Omental fat pad (tissue), 4 donors: ENCODE measurements around the gene USP17L10. TPM values are rescaled to one million over a fixed set of nuclear protein-coding genes. Genes with fewer than 3 reads are reported as not detected.
"Not testable (repeated sequence)": the region's sequence is repeated elsewhere in the genome, so short reads cannot be mapped to it uniquely, and the experiment has no call there.

Experiments
- ATAC-seq: fragments of 150-250 bp; one replicate; pipeline ENCODE4 v1.9.1; 2016; ENCODE audit warnings: mild to moderate bottlenecking, moderate library complexity; ENCODE audit not compliant: low FRiP score
- DNase-seq: peaks from one replicate; pipeline ENCODE4 v3.0.0-alpha.2; 2019; ENCODE audit warnings: low spot score
- total RNA-seq, 4 donors: library from RNA; depleted of rRNA; stranded (reverse); fragments of >200 nt; gene quantifications; one replicate each; pipeline ENCODE4 v1.1.0, GENCODE V29; 2016

Gene USP17L10, protein sequence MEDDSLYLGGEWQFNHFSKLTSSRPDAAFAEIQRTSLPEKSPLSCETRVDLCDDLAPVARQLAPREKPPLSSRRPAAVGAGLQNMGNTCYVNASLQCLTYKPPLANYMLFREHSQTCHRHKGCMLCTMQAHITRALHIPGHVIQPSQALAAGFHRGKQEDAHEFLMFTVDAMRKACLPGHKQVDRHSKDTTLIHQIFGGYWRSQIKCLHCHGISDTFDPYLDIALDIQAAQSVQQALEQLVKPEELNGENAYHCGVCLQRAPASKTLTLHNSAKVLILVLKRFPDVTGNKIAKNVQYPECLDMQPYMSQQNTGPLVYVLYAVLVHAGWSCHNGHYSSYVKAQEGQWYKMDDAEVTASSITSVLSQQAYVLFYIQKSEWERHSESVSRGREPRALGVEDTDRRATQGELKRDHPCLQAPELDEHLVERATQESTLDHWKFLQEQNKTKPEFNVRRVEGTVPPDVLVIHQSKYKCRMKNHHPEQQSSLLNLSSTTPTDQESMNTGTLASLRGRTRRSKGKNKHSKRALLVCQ
- not detected for total RNA-seq

DNA sequence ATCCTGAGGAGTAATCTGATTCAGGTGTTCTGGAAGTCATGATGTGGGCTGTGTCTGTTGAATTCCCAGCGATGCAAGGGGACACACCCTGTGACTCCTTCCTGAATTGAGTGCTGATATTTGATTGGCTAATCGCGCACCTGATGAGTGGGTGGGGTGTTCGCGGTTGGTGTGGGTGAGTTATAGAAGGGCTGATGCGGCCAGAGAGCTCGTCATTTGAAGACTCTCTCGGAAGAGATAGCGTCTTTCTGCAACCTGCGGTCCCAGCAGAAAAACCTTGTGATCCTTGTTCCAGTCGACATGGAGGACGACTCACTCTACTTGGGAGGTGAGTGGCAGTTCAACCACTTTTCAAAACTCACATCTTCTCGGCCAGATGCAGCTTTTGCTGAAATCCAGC is at the start of gene USP17L10:
USP17L10 (plus strand) TSS at position 301 of the 400 bp plus-strand sequence; CDS start at position 301, 0 bp downstream.
- DNase-seq, ATAC-seq: not testable (repeated sequence)

DNA sequence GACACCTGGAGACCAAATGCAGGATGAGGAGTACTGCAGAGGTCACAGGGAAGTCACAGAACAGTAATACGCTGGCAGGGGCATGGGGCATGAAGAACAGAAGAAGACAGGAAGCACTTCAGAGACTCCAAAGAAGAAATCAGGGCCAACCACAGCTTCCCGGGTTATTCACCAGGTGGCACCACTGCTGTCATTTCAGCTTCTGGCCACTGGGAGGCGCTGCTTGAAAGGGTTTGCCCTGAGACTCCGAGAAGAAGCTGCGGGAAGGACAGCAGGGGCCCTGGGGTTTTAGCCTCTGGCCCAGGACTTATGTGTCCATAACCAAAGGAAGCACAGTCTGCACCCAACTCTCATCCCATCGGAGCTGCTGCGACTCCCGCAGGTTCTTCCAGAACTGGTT is 44.5 kb upstream of the USP17L10 start:
- not testable (repeated sequence) for DNase-seq, ATAC-seq

DNA sequence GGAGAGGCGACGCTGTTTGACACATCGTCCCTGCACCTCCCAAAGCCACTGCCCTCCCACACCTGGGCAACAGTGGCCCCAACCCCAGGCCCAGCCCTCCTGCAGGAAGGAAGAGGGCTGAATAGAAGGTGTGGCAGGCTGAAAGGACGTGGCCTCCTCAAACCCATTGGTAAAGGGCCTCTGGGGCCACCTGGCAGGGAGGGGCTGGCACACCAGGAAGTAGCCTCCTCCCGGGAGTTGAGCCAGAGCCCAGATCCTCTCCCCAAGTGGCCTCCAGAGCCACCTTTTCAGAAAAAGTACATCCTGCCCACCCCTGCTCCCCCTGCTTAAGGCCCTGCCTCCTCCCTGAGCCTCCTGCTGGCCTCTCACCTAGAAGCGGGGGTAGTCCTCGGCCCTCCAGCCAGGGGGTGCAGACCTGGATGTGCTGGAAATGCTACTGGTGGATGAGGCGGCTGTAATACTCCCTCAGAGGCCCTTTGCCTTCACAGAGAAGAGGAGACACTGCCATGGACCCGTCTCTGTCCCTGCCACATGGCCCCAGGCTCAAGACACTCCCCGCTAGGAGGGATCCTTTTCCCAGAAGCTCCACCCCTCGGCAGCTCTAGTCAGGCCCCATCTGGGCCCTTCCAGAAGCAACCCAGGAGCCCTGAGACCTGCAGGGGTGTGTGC is 40.5 kb upstream of the USP17L10 start, which contains the start of gene FAM90A26:
FAM90A26 (plus strand) TSS at position 619 of the 669 bp plus-strand sequence. CDS start 2,764 bp downstream, outside the sequence.
- not testable (repeated sequence) for DNase-seq, ATAC-seq

DNA sequence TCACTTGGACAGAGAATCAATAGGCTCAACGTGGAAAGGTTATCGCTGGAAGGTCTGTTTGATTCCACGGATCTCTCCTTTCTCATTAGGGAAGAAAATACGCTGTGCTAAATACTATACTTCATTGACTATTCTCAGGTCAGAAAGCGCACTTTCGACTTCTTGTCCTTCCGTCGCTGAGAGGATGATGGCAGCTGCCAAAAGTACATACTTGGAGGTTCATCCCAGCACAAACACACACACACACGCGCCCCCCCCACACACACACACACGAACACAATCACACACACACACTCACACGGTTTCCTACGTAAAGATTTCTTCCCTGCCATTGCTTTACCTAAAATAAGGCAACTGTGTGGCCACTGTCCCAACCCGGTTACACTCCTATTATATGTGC is 4.2 kb downstream of the USP17L10 start:
- not testable (repeated sequence) for ATAC-seq, DNase-seq

DNA sequence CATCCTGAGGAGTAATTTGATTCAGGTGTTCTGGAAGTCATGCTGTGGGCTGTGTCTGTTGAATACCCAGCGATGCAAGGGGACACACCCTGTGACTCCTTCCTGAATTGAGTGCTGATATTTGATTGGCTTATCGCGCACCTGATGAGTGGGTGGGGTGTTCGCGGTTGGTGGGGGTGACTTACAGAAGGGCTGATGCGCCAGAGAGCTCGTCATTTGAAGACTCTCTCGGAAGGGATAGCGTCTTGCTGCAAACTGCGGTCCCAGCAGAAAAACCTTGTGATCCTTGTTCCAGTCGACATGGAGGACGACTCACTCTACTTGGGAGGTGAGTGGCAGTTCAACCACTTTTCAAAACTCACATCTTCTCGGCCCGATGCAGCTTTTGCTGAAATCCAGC is 4.6 kb downstream of the USP17L10 start, which contains the start of gene USP17L11:
USP17L11 (plus strand) TSS at position 301 of the 400 bp plus-strand sequence; CDS start at position 301, 0 bp downstream.
- DNase-seq, ATAC-seq: not testable (repeated sequence)

DNA sequence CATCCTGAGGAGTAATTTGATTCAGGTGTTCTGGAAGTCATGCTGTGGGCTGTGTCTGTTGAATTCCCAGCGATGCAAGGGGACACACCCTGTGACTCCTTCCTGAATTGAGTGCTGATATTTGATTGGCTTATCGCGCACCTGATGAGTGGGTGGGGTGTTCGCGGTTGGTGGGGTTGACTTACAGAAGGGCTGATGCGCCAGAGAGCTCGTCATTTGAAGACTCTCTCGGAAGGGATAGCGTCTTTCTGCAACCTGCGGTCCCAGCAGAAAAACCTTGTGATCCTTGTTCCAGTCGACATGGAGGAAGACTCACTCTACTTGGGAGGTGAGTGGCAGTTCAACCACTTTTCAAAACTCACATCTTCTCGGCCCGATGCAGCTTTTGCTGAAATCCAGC is 9.4 kb downstream of the USP17L10 start, which contains the start of gene USP17L12:
USP17L12 (plus strand) TSS at position 301 of the 400 bp plus-strand sequence; CDS start at position 301, 0 bp downstream.
- not testable (repeated sequence) for ATAC-seq, DNase-seq

DNA sequence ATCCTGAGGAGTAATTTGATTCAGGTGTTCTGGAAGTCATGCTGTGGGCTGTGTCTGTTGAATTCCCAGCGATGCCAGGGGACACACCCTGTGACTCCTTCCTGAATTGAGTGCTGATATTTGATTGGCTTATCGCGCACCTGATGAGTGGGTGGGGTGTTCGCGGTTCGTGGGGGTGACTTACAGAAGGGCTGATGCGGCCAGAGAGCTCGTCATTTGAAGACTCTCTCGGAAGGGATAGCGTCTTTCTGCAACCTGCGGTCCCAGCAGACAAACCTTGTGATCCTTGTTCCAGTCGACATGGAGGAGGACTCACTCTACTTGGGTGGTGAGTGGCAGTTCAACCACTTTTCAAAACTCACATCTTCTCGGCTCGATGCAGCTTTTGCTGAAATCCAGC is 14.1 kb downstream of the USP17L10 start, which contains the start of gene USP17L13:
USP17L13 (plus strand) TSS at position 301 of the 400 bp plus-strand sequence; CDS start at position 301, 0 bp downstream.
- not testable (repeated sequence) for DNase-seq, ATAC-seq

DNA sequence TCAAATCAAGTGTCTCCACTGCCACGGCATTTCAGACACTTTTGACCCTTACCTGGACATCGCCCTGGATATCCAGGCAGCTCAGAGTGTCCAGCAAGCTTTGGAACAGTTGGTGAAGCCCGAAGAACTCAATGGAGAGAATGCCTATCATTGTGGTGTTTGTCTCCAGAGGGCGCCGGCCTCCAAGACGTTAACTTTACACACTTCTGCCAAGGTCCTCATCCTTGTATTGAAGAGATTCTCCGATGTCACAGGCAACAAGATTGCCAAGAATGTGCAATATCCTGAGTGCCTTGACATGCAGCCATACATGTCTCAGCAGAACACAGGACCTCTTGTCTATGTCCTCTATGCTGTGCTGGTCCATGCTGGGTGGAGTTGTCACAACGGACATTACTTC is 19.8 kb downstream of the USP17L10 start:
- DNase-seq, ATAC-seq: not testable (repeated sequence)

DNA sequence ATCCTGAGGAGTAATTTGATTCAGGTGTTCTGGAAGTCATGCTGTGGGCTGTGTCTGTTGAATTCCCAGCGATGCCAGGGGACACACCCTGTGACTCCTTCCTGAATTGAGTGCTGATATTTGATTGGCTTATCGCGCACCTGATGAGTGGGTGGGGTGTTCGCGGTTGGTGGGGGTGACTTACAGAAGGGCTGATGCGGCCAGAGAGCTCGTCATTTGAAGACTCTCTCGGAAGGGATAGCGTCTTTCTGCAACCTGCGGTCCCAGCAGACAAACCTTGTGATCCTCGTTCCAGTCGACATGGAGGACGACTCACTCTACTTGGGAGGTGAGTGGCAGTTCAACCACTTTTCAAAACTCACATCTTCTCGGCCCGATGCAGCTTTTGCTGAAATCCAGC is 23.6 kb downstream of the USP17L10 start, which contains the start of gene USP17L15:
USP17L15 (plus strand) TSS at position 301 of the 400 bp plus-strand sequence; CDS start at position 301, 0 bp downstream.
- not testable (repeated sequence) for ATAC-seq, DNase-seq

DNA sequence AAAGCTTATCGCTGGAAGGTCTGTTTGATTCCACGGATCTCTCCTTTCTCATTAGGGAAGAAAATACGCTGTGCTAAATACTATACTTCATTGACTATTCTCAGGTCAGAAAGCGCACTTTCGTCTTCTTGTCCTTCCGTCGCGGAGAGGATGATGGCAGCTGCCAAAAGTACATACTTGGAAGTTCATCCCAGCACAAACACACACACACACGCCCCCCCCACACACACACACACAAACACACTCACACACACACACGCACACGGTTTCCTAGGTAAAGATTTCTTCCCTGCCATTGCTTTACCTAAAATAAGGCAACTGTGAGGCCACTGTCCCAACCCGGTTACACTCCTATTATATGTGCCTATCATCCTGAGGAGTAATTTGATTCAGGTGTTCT is 28.0 kb downstream of the USP17L10 start:
- DNase-seq: peak; percentile 20
- not testable (repeated sequence) for ATAC-seq

DNA sequence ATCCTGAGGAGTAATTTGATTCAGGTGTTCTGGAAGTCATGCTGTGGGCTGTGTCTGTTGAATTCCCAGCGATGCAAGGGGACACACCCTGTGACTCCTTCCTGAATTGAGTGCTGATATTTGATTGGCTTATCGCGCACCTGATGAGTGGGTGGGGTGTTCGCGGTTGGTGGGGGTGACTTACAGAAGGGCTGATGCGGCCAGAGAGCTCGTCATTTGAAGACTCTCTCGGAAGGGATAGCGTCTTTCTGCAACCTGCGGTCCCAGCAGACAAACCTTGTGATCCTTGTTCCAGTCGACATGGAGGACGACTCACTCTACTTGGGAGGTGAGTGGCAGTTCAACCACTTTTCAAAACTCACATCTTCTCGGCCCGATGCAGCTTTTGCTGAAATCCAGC is 33.1 kb downstream of the USP17L10 start, which contains the start of gene USP17L17:
USP17L17 (plus strand) TSS at position 301 of the 400 bp plus-strand sequence; CDS start at position 301, 0 bp downstream.
- not testable (repeated sequence) for DNase-seq, ATAC-seq

DNA sequence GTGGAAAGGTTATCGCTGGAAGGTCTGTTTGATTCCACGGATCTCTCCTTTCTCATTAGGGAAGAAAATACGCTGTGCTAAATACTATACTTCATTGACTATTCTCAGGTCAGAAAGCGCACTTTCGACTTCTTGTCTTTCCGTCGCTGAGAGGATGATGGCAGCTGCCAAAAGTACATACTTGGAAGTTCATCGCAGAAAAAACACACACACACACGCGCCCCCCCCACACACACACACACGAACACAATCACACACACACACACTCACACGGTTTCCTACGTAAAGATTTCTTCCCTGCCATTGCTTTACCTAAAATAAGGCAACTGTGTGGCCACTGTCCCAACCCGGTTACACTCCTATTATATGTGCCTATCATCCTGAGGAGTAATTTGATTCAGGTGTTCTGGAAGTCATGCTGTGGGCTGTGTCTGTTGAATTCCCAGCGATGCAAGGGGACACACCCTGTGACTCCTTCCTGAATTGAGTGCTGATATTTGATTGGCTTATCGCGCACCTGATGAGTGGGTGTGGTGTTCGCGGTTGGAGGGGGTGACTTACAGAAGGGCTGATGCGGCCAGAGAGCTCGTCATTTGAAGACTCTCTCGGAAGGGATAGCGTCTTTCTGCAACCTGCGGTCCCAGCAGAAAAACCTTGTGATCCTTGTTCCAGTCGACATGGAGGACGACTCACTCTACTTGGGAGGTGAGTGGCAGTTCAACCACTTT is 37.7 kb downstream of the USP17L10 start, which contains the start of gene USP17L18:
USP17L18 (plus strand) TSS at position 678 of the 728 bp plus-strand sequence; CDS start at position 678, 0 bp downstream.
- not testable (repeated sequence) for ATAC-seq
- peak; percentile 19 for DNase-seq

DNA sequence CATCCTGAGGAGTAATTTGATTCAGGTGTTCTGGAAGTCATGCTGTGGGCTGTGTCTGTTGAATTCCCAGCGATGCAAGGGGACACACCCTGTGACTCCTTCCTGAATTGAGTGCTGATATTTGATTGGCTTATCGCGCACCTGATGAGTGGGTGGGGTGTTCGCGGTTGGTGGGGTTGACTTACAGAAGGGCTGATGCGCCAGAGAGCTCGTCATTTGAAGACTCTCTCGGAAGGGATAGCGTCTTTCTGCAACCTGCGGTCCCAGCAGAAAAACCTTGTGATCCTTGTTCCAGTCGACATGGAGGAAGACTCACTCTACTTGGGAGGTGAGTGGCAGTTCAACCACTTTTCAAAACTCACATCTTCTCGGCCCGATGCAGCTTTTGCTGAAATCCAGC is 42.6 kb downstream of the USP17L10 start, which contains the start of gene USP17L19:
USP17L19 (plus strand) TSS at position 301 of the 400 bp plus-strand sequence; CDS start at position 301, 0 bp downstream.
- DNase-seq, ATAC-seq: not testable (repeated sequence)

DNA sequence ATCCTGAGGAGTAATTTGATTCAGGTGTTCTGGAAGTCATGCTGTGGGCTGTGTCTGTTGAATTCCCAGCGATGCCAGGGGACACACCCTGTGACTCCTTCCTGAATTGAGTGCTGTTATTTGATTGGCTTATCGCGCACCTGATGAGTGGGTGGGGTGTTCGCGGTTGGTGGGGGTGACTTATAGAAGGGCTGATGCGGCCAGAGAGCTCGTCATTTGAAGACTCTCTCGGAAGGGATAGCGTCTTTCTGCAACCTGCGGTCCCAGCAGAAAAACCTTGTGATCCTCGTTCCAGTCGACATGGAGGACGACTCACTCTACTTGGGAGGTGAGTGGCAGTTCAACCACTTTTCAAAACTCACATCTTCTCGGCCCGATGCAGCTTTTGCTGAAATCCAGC is 47.4 kb downstream of the USP17L10 start, which contains the start of gene USP17L20:
USP17L20 (plus strand) TSS at position 301 of the 400 bp plus-strand sequence; CDS start at position 301, 0 bp downstream.
- not testable (repeated sequence) for ATAC-seq, DNase-seq
